DOHH2 (cell line): ENCODE data around the gene TMEM273.

ENCODE experiments used
- H3F3A ChIP-seq: fragments of 200-600 bp; sonication (generic), shearing (Covaris generic); 2 replicates; pipeline ENCODE4 v1.6.0; 2016; ENCODE audit warnings: antibody characterized with exemption, mild to moderate bottlenecking; ENCODE audit not compliant: control insufficient read depth, insufficient read depth
- H3K27ac ChIP-seq: fragments of 200-600 bp; sonication (generic); 2 replicates; pipeline ENCODE4 v1.5.1; 2014; ENCODE audit warnings: low read depth, mild to moderate bottlenecking, low read length, moderate library complexity
- H3K27me3 ChIP-seq: fragments of 200-600 bp; sonication (generic); 2 replicates; pipeline ENCODE4 v1.6.1; 2014; ENCODE audit warnings: mild to moderate bottlenecking, low read length, mixed read lengths; ENCODE audit not compliant: control insufficient read depth
- H3K36me3 ChIP-seq: fragments of 200-600 bp; sonication (generic); 2 replicates; pipeline ENCODE4 v1.6.1; 2014; ENCODE audit warnings: mild to moderate bottlenecking, low read length, moderate library complexity, mixed read lengths; ENCODE audit not compliant: control insufficient read depth
- H3K4me1 ChIP-seq: fragments of 200-600 bp; sonication (generic); 2 replicates; pipeline ENCODE4 v1.6.1; 2014; ENCODE audit warnings: mild to moderate bottlenecking, low read length, mixed read lengths; ENCODE audit not compliant: control insufficient read depth
- H3K4me2 ChIP-seq: fragments of 200-600 bp; sonication (generic); 2 replicates; pipeline ENCODE4 v1.6.0; 2014; ENCODE audit warnings: mild to moderate bottlenecking, low read length, moderate library complexity
- H3K4me3 ChIP-seq: fragments of 200-600 bp; sonication (generic); 2 replicates; pipeline ENCODE4 v1.5.1; 2014; ENCODE audit warnings: mild to moderate bottlenecking, low read length, mixed read lengths
- H3K79me2 ChIP-seq: fragments of 200-600 bp; sonication (generic); 2 replicates; pipeline ENCODE4 v1.6.1; 2014; ENCODE audit warnings: mild to moderate bottlenecking, low read length, mixed read lengths; ENCODE audit not compliant: control insufficient read depth
- H3K9me2 ChIP-seq: fragments of 200-600 bp; sonication (generic); replicated peaks from 2 replicates; pipeline ENCODE4 v1.6.1; 2014; ENCODE audit warnings: mild to moderate bottlenecking, low read length, mixed read lengths; ENCODE audit not compliant: control insufficient read depth
- H3K9me3 ChIP-seq: fragments of 200-600 bp; sonication (generic); 2 replicates; pipeline ENCODE4 v1.6.1; 2014; ENCODE audit warnings: antibody characterized with exemption, low read length, mixed read lengths; ENCODE audit not compliant: control insufficient read depth, insufficient read depth
- H4K20me1 ChIP-seq: fragments of 200-600 bp; sonication (generic); 2 replicates; pipeline ENCODE4 v1.6.0; 2014; ENCODE audit warnings: low read depth, mild to moderate bottlenecking, antibody characterized with exemption, low read length, moderate library complexity; ENCODE audit not compliant: control insufficient read depth, insufficient read depth
- EZH2phosphoT487 ChIP-seq: fragments of 200-600 bp; sonication (generic); IDR thresholded peaks from 2 replicates; pipeline ENCODE4 v1.6.1; 2017; ENCODE audit warnings: borderline replicate concordance, mild to moderate bottlenecking, antibody characterized with exemption, low read length, moderate library complexity, mixed read lengths
- TF ChIP-seq, protein P1 (sequence below): fragments of 200-600 bp; sonication (generic); IDR thresholded peaks from one replicate; pipeline ENCODE4 v1.5.1; 2014; ENCODE audit warnings: antibody characterized with exemption, mild to moderate bottlenecking, low read depth, low read length; ENCODE audit not compliant: poor library complexity, severe bottlenecking

TMEM273 gene, protein sequence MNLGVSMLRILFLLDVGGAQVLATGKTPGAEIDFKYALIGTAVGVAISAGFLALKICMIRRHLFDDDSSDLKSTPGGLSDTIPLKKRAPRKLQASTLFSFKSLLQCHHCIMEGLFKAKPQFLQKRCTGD

DNA sequence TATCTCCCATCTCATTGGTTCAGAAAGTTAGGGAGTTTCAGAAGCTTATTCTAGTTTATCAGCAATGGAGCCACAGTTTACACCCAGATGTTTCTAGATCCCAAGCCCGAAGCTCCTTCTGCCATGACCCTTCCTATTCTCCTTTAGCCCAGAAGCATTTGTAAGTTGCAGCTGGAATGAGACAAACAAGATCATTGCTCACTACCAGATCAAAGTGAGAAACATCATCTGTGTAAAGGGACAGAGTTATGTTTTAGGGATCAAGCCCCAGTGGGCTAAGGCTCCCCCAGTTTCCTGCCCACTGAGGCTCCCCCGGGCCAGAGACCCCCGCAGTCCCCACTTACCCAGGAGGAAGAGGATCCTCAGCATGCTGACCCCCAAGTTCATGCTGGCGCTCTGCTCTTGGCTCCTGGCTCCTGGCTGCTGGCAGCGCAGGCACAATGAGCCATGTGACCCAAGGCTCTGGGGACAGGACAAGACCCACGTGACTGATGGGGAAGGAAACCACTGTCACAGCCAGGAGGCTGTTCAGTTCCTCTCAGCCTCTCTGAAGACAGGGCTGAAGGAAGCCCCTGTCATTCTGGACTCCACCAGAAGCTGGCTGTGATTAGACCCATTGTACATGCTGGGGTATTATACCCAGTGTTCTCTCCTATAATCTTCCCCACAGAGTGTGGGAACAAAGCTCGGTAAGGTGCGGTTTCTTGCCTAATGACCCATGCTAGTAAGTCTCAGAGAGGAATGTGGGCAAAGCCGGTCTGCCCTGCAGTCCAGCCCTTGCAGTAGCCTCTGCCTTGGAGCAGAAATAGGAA, at the start of gene TMEM273:
Gene TMEM273, minus strand, starts transcription at position 442 of the 812 bp plus-strand sequence. Its CDS starts 55 bp downstream, at position 387.
- Histone ChIP-seq H3F3A (no peaks in the 10 kb centered on the region), H3K4me2 (no peak within 1 kb of the TSS), H3K9me3 (no peaks in the 10 kb centered on the region), H3K36me3 (no peaks in the 10 kb centered on the region), H3K4me3 (no peak within 1 kb of the TSS), H3K27me3 (peaks cover 63% of the 10 kb centered on the region), H3K4me1 (peaks cover 26% of the 10 kb centered on the region), H3K27ac (no peak within 1 kb of the TSS), H4K20me1 (no peaks in the 10 kb centered on the region), H3K79me2 (no peaks in the 10 kb centered on the region), H3K9me2 (no peaks in the 10 kb centered on the region)
- TF ChIP-seq, protein P1, sequence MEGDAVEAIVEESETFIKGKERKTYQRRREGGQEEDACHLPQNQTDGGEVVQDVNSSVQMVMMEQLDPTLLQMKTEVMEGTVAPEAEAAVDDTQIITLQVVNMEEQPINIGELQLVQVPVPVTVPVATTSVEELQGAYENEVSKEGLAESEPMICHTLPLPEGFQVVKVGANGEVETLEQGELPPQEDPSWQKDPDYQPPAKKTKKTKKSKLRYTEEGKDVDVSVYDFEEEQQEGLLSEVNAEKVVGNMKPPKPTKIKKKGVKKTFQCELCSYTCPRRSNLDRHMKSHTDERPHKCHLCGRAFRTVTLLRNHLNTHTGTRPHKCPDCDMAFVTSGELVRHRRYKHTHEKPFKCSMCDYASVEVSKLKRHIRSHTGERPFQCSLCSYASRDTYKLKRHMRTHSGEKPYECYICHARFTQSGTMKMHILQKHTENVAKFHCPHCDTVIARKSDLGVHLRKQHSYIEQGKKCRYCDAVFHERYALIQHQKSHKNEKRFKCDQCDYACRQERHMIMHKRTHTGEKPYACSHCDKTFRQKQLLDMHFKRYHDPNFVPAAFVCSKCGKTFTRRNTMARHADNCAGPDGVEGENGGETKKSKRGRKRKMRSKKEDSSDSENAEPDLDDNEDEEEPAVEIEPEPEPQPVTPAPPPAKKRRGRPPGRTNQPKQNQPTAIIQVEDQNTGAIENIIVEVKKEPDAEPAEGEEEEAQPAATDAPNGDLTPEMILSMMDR: no peak
- no peak for TF ChIP-seq EZH2phosphoT487

DNA sequence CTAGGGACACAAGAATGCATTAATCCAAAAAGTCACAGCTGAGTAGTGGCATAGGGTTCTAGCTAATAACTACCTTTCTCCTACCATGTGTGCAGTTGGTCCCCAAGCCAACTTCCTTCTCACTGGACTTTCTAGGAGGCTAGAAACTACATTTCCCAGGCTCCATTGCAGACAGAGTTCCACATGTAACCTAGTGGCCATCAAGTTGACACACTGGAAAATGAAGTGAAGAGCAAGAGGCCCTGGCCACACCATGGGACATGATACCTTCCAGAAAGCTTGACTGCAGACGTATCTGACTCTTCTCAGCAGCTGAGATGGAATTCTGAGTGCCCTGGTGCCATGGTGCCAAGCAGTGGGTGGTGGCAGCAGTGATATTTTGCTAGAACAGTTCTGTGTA, 49.8 kb upstream of the TMEM273 start:
- no peaks in the 10 kb centered on the region for H4K20me1 ChIP-seq
- H3K79me2 ChIP-seq: no peaks in the 10 kb centered on the region
- H3K27me3 ChIP-seq: peaks cover 3% of the 10 kb centered on the region; the same call in 1 of the 2 replicates
- H3K9me2 ChIP-seq: no peaks in the 10 kb centered on the region
- TF ChIP-seq EZH2phosphoT487: no peak
- TF ChIP-seq, protein P1: no peak
- H3K36me3 ChIP-seq: no peaks in the 10 kb centered on the region
- H3K4me3 ChIP-seq: no peak overlapping the region
- H3K27ac ChIP-seq: no peak overlapping the region
- H3K4me1 ChIP-seq: no peaks in the 10 kb centered on the region
- no peak overlapping the region for H3K4me2 ChIP-seq
- H3K9me3 ChIP-seq: no peaks in the 10 kb centered on the region
- no peaks in the 10 kb centered on the region for H3F3A ChIP-seq

DNA sequence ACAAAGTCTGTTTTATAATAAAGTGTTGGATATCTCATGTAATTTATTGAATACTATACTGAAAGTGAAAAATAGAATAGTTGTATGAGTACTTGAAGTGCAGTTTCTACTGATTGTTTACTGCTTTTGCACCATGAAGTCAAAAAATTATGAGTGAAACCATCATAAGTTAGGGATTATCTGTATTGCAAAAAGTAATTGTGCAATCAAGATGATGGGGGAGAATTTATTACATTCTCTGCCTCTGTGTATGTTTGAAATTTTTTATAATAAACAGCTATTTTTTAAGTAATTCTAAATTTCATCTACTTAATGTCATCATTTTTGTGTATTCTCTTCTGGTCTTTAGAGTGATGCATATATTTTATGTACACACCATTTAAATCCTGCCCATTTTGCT, 47.2 kb upstream of the TMEM273 start:
- Histone ChIP-seq H3K27me3 (peaks cover 3% of the 10 kb centered on the region; the same call in 1 of the 2 replicates), H3K4me1 (no peaks in the 10 kb centered on the region)

More for the DNA sequence above, 47.2 kb upstream of the TMEM273 start:
- Histone ChIP-seq H4K20me1 (no peaks in the 10 kb centered on the region), H3K27ac (no peak overlapping the region), H3K9me2 (no peaks in the 10 kb centered on the region), H3K4me3 (no peak overlapping the region), H3K4me2 (no peak overlapping the region), H3K79me2 (no peaks in the 10 kb centered on the region), H3K36me3 (no peaks in the 10 kb centered on the region), H3F3A (no peaks in the 10 kb centered on the region), H3K9me3 (no peaks in the 10 kb centered on the region)
- TF ChIP-seq, protein P1: no peak
- TF ChIP-seq EZH2phosphoT487: no peak
